GM12801 (cell line): Measurements from ENCODE around the gene VCL.

Source experiments
- TF ChIP-seq, protein P1 (sequence below): IDR thresholded peaks from one replicate; pipeline ENCODE4 v1.5.1; 2011; ENCODE audit warnings: control low read depth; ENCODE audit not compliant: insufficient read length; ENCODE audit errors: extremely low read depth

VCL gene

DNA sequence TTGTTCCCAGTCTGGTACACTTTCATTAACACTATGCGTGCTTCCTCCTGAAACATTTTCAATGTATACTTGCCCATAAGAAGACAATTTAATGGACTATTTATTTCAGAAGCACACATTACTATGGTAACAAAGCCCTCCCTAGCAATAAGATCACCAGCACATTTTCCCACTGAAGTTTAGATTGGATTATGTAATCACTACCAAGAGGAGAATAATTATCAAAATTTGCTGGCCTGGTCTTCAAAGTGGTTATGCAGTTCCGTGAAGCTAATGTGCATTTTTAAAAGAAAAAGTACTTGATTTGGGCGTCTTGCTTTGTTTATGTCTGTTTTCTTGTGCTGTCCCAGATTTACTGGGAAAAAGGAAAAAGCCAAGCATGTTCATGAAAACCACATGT is 90.8 kb downstream of the VCL start:
- TF ChIP-seq, protein P1, sequence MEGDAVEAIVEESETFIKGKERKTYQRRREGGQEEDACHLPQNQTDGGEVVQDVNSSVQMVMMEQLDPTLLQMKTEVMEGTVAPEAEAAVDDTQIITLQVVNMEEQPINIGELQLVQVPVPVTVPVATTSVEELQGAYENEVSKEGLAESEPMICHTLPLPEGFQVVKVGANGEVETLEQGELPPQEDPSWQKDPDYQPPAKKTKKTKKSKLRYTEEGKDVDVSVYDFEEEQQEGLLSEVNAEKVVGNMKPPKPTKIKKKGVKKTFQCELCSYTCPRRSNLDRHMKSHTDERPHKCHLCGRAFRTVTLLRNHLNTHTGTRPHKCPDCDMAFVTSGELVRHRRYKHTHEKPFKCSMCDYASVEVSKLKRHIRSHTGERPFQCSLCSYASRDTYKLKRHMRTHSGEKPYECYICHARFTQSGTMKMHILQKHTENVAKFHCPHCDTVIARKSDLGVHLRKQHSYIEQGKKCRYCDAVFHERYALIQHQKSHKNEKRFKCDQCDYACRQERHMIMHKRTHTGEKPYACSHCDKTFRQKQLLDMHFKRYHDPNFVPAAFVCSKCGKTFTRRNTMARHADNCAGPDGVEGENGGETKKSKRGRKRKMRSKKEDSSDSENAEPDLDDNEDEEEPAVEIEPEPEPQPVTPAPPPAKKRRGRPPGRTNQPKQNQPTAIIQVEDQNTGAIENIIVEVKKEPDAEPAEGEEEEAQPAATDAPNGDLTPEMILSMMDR = no peak

DNA sequence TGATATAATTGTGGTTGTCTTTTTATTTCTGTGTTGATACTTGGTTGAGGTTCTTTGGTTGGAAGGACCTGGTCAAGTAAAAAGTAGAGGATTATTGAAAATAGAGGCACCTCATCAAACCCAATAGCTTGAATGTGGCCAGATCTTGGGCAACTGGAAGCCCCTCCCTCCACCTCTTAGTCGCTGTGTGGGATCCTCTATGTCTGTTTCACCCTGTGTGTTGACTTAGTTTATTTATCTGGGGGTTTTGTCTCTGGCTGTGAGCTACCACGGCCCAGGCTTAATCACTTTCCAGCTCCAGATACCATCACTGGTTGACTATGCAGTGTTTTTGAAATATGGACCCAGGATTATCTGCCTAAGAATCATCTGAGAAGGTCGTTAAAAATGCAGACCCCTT is 94.5 kb downstream of the VCL start:
- TF ChIP-seq, protein P1 = no peak

- TF ChIP-seq, protein P1 = no peak
These were observed 95.7 kb downstream of the VCL start for GRCh38 chr10:74093530-74094164.

- TF ChIP-seq, protein P1 = no peak
These were observed 96.3 kb downstream of the VCL start for GRCh38 chr10:74094231-74094630.

DNA sequence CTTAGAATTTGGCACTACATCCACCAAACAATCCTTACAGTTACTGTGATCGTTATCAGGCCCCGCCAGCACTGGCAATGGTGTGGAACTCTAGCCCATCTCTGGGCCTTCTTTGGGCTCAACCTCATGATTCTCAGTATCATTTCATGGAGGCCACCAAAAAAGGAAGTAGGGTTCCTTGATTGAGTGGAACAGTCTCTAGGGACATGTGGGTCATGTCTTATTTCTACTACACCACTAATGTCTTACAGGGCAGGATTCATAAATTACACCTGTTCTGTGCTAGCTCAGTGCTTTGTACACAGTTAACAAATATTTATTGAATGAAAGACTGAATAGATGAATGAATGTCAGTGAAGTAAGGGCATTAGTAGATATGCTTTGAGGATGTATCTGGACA is 98.9 kb downstream of the VCL start:
- TF ChIP-seq, protein P1 = no peak

DNA sequence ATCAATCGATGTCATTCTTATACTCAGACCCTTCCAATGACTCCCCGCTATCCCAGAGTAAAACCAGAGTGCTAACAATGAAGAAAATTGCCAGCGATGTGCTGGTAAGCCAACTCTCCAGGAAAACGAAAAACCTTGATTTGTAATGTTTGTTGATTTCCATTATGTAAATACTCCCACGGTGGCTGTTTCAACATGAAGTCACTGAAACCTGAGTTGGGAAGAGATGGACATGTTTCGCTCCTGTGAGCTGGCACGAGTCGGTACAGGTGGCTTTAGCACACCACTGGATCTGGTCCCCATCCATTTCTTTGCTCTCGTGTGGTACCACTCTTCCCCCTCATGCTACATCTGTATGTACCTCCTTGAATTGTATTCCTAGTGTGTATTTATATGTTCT is 99.9 kb downstream of the VCL start:
- TF ChIP-seq, protein P1 = no peak

- TF ChIP-seq, protein P1 = no peak
These were observed 101.5 kb downstream of the VCL start for GRCh38 chr10:74099420-74099819.
